GM12891 (cell line): Measurements from ENCODE around the gene MKRN1.

Experiments
- DNase-seq: peaks from one replicate; pipeline ENCODE4 v3.0.0; 2011; ENCODE audit warnings: low spot score; ENCODE audit not compliant: insufficient read length
- FAIRE-seq: peaks from 2 replicates; lab custom pipeline; 2011; peaks lifted over from hg19 to GRCh38; lab: Jason Lieb, UNC
- PAX5 ChIP-seq: IDR thresholded peaks from 2 replicates; pipeline ENCODE4 v1.6.1; 2011; ENCODE audit warnings: low read length, moderate library complexity, mild to moderate bottlenecking; ENCODE audit not compliant: insufficient read depth, severe bottlenecking
- POLR2A ChIP-seq: IDR thresholded peaks from 2 replicates; pipeline ENCODE4 v1.6.1; 2011; ENCODE audit warnings: low read depth, low read length, control low read depth
- POLR2AphosphoS5 ChIP-seq: IDR thresholded peaks from 2 replicates; pipeline ENCODE4 v1.6.1; 2011; ENCODE audit warnings: low read depth, low read length, control low read depth
- POU2F2 ChIP-seq: IDR thresholded peaks from 2 replicates; pipeline ENCODE4 v1.6.1; 2011; ENCODE audit warnings: low read depth, mild to moderate bottlenecking, control low read depth, low read length, moderate library complexity
- SPI1 ChIP-seq: IDR thresholded peaks from 2 replicates; pipeline ENCODE4 v1.6.1; 2011; ENCODE audit warnings: low read depth, low read length, control low read depth
- TAF1 ChIP-seq: IDR thresholded peaks from 2 replicates; pipeline ENCODE4 v1.6.1; 2011; ENCODE audit warnings: low read depth, low read length, control low read depth

The MKRN1 gene

DNA sequence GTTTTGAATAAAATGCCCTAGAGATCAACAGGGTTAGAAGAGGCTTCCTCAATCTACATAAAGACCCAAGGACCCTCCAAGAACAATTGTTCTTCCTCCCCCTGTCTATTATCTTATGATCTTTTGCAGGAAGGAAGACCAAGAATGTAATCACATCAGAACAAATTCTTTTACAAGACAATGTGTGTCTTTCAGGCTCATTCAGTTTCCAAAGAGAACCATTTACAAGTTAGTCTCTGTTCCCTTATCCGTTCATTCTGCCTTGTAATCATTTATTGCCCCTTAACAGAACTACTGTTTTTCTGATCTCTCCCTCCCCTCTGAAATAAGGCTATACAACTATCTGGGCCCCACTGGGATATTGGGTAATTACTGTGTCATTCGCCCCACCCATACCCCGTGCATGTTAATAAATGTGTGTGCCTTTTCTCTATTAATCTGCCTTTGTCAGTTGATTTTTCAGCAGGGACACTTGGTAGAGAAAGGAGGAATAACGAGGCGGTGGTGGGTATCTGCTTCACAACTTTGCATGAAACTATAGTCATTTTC is 5.7 kb upstream of the MKRN1 start:
- no peak for DNase-seq
- FAIRE-seq, result no peak
- TF ChIP-seq TAF1 (no peak), POLR2A (no peak), PAX5 (no peak), SPI1 (no peak)

DNA sequence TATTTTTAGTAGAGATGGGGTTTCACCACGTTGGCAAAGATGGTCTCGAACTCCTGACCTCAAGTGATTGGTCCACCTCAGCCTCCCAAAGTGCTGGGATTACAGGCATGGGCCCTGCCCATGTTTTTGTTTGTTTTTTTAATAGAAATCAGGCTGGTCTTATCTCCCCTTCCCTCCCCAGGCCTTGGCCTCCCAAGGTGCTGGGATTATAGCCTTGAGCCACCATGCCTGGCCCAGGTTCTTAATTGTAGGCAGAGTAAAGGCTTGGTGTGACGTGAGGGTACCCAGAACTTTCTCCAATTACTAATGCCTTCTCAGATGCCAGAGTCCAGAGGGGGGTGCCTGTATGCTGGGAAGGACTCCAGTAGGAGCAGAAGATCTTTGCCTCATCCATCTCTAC is 5.2 kb upstream of the MKRN1 start:
- TF ChIP-seq SPI1 (no peak), POU2F2 (no peak), POLR2A (no peak), POLR2AphosphoS5 (no peak), PAX5 (no peak)
- DNase-seq (no peak), FAIRE-seq (no peak)

DNA sequence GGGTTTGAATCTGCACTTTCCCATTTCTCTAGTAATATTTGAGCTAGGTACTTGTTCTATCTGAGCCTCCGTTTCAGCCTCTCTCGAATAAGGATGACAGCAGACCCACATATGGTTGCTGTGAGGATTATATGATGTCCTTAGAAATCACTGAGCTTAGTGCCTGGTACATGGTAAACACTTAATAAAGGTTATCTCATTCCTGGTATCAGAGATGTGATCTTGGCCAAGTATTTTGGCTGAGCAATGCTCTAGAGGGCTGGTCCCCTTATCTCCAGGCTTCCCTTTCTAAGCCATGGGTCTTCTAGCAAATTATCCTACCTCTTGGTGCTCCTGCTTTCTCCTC is 407 bp upstream of the MKRN1 start:
- no peak for FAIRE-seq
- TF ChIP-seq POLR2AphosphoS5 (no peak), PAX5 (no peak), SPI1 (no peak), POU2F2 (no peak), POLR2A (no peak), TAF1 (no peak)
- peak; percentile 16 for DNase-seq

DNA sequence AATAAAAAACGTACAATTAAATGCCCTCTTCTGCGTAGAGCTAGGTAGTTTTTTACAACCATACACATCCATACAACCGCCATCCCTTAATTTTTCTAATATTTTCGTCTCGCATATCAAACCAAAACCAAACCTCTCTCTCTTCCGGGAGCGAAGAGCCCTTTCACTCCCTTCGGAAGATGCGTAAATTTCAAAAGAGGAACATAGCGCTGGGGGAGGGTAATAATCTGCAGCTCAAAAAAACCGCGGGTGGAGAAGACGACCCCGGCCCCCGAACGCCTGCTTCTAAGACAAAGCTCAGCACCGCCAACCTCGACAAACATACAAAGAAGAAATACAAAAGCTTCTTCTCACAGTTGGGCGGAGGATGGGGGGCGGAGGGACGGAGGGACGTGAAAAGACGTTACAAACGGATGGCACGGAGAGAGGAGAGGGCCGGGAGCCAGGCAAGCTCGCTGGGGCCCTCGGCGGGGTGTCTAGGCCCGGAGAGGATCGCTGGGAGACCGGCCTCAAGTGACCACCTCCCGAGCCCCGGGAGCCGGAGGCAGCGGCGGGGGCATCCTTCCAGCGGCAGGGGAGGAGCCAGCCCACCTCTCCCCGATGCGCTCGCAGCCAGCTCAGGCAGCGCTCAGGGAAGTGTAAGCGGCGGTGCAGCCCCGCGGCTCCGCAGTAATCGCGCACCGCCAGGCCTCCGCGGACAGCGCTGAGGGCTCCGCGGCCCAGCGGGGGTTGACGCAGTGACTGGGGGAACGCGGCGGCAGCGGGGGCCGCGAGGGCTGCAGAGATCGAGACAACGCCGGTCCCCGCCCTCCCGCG is 851 bp downstream of the MKRN1 start:
- DNase-seq, result peak; percentile 43

DNA sequence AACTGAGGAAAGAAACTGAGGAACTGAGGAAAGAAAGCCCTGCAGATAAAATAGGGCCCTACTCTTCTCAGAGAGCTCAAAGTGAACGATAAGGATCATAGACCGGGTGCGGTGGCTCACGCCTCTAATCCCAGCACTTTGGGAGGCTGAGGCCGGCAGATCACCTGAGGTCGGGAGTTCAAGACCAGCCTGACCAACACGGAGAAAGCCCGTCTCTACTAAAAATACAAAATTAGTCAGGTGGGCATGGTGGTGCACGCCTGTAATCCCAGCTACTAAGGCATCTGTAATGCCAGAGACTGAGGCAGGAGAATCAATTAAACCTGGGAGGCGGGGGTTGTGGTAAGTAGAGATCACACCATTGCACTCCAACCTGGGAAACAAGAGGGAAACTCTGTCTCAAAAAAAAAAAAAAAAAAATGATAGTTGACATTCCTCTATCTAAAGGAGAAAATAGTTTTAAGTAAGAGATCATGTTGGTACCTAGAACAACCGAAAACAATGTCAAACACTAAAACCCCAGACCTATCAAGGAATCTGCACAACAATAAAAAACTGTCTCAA is 2.5 kb downstream of the MKRN1 start:
- FAIRE-seq, result no peak
- no peak for DNase-seq
- no peak for TF ChIP-seq TAF1
- no peak for TF ChIP-seq POU2F2
- no peak for TF ChIP-seq POLR2A
- TF ChIP-seq SPI1, result no peak
- TF ChIP-seq POLR2AphosphoS5, result no peak
- no peak for TF ChIP-seq PAX5

More for the DNA sequence above, 851 bp downstream of the MKRN1 start:
- no peak for TF ChIP-seq PAX5
- TF ChIP-seq TAF1, result no peak
- TF ChIP-seq SPI1, result no peak
- TF ChIP-seq POU2F2, result no peak
- no peak for TF ChIP-seq POLR2AphosphoS5
- no peak for TF ChIP-seq POLR2A
- peak; percentile 9 for FAIRE-seq

DNA sequence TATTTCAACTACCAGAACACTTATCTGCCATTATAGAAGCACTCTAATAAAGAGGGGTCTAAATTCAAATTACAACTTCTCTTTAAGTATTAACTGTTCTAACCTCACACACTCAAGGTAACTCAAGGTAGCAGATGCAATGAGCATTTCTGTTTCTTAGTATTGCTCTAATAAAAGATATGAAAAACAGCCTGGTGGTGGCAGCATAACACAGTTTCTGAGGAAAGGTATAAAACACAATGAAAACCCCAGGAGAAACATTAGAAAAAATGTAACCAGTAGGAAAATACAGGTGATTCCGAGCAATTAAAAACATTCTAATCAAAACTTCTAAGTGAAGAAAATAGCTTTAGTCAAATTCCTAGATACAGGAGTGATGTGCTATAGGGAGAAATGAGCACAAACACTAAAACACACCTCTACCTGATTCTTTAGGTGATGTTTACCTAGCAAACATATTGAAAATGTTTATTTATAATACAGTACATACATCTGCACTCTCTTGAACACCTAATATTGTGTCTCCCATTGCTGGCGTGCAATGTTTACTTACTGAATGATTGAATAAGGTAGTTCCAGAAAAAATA is 3.5 kb downstream of the MKRN1 start:
- DNase-seq, result peak; percentile 20
- no peak for FAIRE-seq
- TF ChIP-seq SPI1 (no peak), PAX5 (no peak), POLR2AphosphoS5 (no peak), POLR2A (no peak), POU2F2 (no peak), TAF1 (no peak)

DNA sequence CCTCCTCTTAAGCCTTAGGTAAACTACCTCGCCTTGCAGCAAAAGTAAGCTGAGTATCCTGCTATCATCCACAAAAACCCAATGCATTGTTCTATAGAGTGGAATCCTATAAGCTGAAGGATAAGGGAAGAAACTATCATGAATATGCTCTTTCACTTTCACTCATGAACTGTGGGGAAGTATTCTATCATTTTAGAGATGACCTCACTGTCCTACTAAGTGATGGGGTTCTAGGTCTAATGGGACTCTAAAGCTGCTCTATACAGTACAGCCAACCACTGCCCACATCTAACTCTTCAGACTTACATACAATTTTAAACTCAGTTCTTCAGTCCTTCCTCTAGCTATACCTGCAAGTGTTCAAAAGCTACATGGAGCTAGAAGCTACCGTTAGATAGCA is 16.2 kb downstream of the MKRN1 start:
- TF ChIP-seq TAF1, result no peak
- TF ChIP-seq SPI1, result no peak
- no peak for TF ChIP-seq POU2F2
- TF ChIP-seq POLR2A, result no peak
- TF ChIP-seq POLR2AphosphoS5, result no peak
- no peak for TF ChIP-seq PAX5
- no peak for FAIRE-seq
- no peak for DNase-seq

DNA sequence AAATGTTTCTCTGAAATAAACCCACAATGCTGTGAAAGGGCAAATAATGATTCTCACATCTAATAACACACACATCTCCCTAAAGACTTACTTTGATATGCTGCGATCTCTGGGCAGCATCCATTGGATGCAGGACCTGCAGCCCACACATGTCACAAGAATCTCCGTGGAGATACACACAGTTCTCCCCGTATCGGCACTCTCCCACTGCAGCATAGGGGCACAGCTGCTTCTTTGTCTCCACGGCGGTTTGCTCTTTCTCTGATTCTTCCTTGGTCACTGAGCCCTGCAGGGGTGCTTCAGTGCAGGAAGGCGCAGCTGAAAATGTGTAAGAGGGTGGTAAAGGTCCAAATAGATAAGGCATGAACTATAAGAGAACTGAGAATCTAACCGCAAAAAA is 20.4 kb downstream of the MKRN1 start:
- FAIRE-seq, result no peak
- TF ChIP-seq POU2F2, result no peak
- no peak for TF ChIP-seq TAF1
- TF ChIP-seq PAX5, result no peak
- TF ChIP-seq SPI1, result no peak
- no peak for TF ChIP-seq POLR2A
- no peak for TF ChIP-seq POLR2AphosphoS5

DNA sequence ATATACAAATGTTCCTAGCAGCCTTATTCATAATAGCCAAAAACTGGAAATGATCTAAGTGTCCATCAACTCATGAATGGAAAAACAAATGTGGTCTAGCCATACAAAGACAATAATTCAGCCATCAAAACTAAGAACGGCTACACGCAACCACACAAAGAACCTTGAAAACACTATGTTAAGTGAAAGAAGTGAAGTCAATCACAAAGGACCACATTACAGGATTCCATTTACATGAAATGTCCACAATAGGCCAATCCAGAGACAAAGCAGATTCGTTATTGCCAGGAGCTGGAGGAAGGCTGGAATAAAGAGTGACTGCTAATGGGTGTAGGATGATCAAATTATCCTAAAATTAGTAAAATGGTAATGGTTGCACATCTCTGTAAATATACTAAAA is 21.1 kb downstream of the MKRN1 start:
- DNase-seq (no peak), FAIRE-seq (no peak)
- TF ChIP-seq POLR2AphosphoS5 (no peak), POU2F2 (no peak), TAF1 (no peak), POLR2A (no peak), PAX5 (no peak), SPI1 (no peak)

More for the DNA sequence above, 20.4 kb downstream of the MKRN1 start:
- no peak for DNase-seq
